GM12864 (cell line): Measurements from ENCODE around the gene PDE4D.

Experiments used
- DNase-seq: peaks from one replicate; pipeline ENCODE4 v3.0.0-alpha.2; 2011; ENCODE audit warnings: low read depth
- H3K4me3 ChIP-seq: 2 replicates; pipeline ENCODE4 v1.5.1; 2011; ENCODE audit warnings: mild to moderate bottlenecking, low read depth, low read length, control low read depth
- CTCF ChIP-seq: IDR thresholded peaks from 2 replicates; pipeline ENCODE4 v1.5.1; 2011; ENCODE audit warnings: low read depth, mild to moderate bottlenecking, moderate library complexity, low read length, control low read depth, inconsistent platforms; ENCODE audit errors: missing control alignments

The PDE4D gene

GRCh38 chr5:59810041-59810440 lies 83.5 kb downstream of the PDE4D start:
- TF ChIP-seq CTCF: peak; percentile 80
- peak; percentile 36 for DNase-seq
- H3K4me3 ChIP-seq: no peak overlapping the region

- no peak for TF ChIP-seq CTCF
- no peak overlapping the region for H3K4me3 ChIP-seq
- no peak for DNase-seq
These were observed 85.7 kb downstream of the PDE4D start for GRCh38 chr5:59807806-59808205.

DNA sequence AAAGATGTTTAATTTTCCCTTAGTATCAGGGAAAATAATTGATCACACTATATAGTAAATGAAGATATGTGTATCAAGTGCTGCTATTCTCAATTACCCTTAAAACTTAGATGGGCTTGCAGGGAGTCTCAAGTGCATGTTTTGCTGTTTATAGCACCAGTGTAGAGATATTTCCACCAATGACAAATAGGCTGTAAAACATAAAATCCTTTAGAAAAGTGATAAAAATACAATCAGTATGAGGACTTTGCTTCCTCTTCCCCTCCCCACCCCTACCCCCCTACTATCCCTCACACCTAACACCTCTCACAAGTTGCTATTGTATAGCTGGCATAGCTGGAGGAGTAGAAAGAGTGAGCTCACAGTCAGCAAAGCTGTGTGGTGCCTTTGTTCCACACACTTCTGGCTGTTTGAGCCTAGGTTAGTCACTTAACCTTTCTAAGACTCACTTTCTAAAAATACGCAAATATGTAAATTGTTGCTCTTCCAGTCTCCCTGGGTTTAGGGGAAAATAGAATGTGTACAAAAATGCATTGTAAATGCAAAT lies 93.1 kb downstream of the PDE4D start:
- DNase-seq: no peak
- no peak overlapping the region for H3K4me3 ChIP-seq
- no peak for TF ChIP-seq CTCF

DNA sequence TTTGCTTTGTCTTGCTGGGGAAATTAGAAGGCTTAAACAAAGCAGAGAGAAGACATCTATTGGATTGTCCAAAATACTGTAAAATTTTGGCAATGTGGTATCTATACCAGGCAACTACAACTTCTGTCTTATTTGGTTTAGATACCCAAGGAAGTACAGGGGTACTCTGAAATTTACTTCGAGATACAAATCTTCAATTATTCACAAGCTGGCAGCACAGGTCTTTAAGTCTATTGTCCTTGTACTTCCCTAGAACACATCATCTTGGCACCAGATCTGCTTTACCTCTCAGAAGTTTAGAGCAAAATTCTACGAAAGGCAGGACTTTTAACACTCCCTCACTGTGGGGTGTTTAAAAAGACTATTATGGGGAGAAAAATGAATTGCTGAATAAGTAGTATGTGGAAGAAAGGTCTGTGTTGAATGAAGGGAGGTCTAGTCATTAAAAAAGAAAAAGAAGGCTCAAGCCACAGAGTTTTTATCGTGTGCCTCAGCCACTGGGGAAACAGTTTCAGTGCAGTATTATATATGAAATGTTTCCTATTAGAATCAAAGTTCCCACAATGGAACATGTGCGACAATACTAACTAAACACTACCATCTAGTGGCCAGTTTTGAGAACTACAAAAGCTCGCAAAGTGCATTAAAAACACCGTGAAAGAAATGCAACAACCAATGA lies 93.7 kb downstream of the PDE4D start:
- TF ChIP-seq CTCF: peak; percentile 61
- no peak overlapping the region for H3K4me3 ChIP-seq
- DNase-seq: no peak

DNA sequence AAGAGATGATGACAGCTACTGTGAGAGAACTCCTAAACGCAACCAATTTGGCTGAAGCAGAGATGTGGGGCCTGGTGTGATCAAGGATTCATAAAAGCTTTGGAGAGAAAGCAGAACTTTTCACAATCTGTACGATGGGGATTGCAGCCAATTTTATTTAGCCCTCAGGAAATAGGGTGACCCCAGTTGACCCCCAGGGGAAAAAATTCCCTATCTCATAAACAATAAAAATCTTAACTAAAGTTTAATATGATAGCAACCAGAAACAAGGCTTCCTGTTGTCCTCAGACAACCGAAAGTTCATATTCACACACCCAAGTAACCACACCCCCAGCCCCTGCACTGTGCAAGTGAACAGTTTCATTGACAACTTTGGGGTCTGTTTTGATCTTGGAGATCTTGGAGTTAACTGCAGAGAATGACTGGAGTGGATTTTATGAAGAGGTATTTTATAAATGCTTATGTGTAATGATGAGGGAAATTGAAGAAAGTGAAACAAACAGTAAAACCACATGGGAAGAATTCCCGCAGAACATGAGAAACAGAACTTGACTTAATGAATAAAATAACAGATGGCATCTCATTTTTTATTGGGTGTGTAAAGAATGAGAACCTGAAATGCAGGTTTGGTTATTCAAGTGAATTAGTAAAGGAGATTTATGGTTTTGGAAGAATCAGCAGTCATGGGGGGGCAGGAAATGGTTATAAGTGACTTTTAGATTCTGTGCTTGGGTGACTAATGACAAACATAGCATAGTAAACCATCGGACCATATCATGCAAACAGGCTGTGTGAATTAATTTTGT lies 94.5 kb downstream of the PDE4D start:
- H3K4me3 ChIP-seq: no peak overlapping the region
- DNase-seq: no peak
- no peak for TF ChIP-seq CTCF

DNA sequence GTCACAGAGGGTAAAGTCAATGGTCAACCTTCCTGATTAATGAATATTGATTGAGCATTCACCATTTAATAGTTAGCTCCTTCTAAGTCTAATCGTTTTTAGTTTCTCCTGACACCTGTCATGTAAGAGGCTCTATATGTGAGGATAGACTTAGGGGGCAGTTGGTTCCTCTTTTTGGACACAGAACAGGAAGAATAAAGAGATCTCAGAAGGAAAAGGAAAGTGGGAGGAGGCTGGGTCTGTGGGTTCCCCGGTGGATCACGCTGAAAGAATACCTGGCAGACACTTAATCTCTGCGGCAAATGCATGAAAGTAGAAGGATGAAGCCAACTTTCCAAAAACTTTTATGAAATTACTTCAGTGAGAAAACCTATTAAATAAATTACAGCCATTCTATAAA lies 98.4 kb downstream of the PDE4D start:
- DNase-seq: no peak
- TF ChIP-seq CTCF: no peak

More for the DNA sequence above, 98.4 kb downstream of the PDE4D start:
- no peak overlapping the region for H3K4me3 ChIP-seq
